ENCODE results near the gene ROS1. TPM values are rescaled to one million over a fixed set of nuclear protein-coding genes. Genes with fewer than 3 reads are reported as not detected.

ROS1 gene
- total and polyA plus RNA-seq, 4 donors, result under 0.01 TPM; not detected in 3

DNA sequence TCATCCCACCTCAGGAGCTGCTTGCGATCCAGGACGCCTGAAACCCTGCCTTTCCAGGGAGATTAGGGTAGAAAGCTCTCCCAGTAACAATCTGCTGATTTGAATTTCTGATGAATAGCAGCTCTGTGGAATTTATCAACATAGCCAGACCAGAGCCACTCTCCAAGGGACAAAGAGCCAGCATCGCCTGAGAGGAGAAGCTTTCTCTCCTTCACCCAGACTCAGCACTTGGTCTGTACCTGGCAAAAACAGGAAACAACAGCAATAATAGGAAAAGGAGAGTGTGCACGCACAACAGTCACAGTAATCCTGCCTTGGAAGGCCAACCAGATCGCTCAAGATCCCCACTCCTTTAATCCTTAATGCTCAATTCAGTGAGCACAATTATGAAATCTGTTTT is 22.3 kb upstream of the ROS1 start:
- peaks cover 0 to 2% (median 0%) of the 10 kb centered on the region in 4 donors for H3K27me3 ChIP-seq (ENCODE audit: control insufficient read depth in 4 of 4, insufficient read depth in 4 of 4, low read length in 3 of 4)
- H3K4me1 ChIP-seq (ENCODE audit: control insufficient read depth in 4 of 4, insufficient read depth in 4 of 4, low read length in 3 of 4), result no peaks in the 10 kb centered on the region
- H3K4me3 ChIP-seq (ENCODE audit: low read depth in 1 of 3, low read length in 3 of 3), result no peak overlapping the region
- no peaks in the 10 kb centered on the region for H3K9me3 ChIP-seq (ENCODE audit: control insufficient read depth in 4 of 4, low read length in 3 of 4)
- H3K9ac ChIP-seq (ENCODE audit: low read depth in 1 of 2, low read length in 2 of 2), result no peak overlapping the region
- 75% methylated on average over 5 of the region's 5 CpGs for WGBS
- no peak overlapping the region for H3K27ac ChIP-seq (ENCODE audit: low read depth in 1 of 2, low read length in 2 of 2)
- no peak for DNase-seq (ENCODE audit: low spot score)
- no peaks in the 10 kb centered on the region for H3K36me3 ChIP-seq (ENCODE audit: control insufficient read depth in 4 of 4, insufficient read depth in 3 of 4, low read depth in 1 of 4, low read length in 3 of 4)
- TF ChIP-seq GABPA (IDR thresholded peaks at IDR 0.05 in 1 of 2, conservative IDR thresholded peaks at IDR 0.05 in 1 of 2) (no peak), RAD21 (IDR thresholded peaks at IDR 0.05) (no peak), SP1 (IDR thresholded peaks at IDR 0.05) (no peak), FOXA2 (IDR thresholded peaks at IDR 0.05) (no peak), HNF4A (conservative IDR thresholded peaks at IDR 0.05) (no peak), EGR1 (IDR thresholded peaks at IDR 0.05; ENCODE audit: low read depth in 2 of 2) (no peak), JUND (IDR thresholded peaks at IDR 0.05) (no peak), NR2F2 (IDR thresholded peaks at IDR 0.05) (no peak)
- TF ChIP-seq, protein P1, sequence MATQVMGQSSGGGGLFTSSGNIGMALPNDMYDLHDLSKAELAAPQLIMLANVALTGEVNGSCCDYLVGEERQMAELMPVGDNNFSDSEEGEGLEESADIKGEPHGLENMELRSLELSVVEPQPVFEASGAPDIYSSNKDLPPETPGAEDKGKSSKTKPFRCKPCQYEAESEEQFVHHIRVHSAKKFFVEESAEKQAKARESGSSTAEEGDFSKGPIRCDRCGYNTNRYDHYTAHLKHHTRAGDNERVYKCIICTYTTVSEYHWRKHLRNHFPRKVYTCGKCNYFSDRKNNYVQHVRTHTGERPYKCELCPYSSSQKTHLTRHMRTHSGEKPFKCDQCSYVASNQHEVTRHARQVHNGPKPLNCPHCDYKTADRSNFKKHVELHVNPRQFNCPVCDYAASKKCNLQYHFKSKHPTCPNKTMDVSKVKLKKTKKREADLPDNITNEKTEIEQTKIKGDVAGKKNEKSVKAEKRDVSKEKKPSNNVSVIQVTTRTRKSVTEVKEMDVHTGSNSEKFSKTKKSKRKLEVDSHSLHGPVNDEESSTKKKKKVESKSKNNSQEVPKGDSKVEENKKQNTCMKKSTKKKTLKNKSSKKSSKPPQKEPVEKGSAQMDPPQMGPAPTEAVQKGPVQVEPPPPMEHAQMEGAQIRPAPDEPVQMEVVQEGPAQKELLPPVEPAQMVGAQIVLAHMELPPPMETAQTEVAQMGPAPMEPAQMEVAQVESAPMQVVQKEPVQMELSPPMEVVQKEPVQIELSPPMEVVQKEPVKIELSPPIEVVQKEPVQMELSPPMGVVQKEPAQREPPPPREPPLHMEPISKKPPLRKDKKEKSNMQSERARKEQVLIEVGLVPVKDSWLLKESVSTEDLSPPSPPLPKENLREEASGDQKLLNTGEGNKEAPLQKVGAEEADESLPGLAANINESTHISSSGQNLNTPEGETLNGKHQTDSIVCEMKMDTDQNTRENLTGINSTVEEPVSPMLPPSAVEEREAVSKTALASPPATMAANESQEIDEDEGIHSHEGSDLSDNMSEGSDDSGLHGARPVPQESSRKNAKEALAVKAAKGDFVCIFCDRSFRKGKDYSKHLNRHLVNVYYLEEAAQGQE (IDR thresholded peaks at IDR 0.05), result no peak
- TF ChIP-seq, protein P2, sequence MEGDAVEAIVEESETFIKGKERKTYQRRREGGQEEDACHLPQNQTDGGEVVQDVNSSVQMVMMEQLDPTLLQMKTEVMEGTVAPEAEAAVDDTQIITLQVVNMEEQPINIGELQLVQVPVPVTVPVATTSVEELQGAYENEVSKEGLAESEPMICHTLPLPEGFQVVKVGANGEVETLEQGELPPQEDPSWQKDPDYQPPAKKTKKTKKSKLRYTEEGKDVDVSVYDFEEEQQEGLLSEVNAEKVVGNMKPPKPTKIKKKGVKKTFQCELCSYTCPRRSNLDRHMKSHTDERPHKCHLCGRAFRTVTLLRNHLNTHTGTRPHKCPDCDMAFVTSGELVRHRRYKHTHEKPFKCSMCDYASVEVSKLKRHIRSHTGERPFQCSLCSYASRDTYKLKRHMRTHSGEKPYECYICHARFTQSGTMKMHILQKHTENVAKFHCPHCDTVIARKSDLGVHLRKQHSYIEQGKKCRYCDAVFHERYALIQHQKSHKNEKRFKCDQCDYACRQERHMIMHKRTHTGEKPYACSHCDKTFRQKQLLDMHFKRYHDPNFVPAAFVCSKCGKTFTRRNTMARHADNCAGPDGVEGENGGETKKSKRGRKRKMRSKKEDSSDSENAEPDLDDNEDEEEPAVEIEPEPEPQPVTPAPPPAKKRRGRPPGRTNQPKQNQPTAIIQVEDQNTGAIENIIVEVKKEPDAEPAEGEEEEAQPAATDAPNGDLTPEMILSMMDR (IDR thresholded peaks at IDR 0.05; ENCODE audit: low read depth, low read length, missing input control), result no peak
- TF ChIP-seq, protein P3, sequence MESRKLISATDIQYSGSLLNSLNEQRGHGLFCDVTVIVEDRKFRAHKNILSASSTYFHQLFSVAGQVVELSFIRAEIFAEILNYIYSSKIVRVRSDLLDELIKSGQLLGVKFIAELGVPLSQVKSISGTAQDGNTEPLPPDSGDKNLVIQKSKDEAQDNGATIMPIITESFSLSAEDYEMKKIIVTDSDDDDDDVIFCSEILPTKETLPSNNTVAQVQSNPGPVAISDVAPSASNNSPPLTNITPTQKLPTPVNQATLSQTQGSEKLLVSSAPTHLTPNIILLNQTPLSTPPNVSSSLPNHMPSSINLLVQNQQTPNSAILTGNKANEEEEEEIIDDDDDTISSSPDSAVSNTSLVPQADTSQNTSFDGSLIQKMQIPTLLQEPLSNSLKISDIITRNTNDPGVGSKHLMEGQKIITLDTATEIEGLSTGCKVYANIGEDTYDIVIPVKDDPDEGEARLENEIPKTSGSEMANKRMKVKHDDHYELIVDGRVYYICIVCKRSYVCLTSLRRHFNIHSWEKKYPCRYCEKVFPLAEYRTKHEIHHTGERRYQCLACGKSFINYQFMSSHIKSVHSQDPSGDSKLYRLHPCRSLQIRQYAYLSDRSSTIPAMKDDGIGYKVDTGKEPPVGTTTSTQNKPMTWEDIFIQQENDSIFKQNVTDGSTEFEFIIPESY (IDR thresholded peaks at IDR 0.05), result no peak

DNA sequence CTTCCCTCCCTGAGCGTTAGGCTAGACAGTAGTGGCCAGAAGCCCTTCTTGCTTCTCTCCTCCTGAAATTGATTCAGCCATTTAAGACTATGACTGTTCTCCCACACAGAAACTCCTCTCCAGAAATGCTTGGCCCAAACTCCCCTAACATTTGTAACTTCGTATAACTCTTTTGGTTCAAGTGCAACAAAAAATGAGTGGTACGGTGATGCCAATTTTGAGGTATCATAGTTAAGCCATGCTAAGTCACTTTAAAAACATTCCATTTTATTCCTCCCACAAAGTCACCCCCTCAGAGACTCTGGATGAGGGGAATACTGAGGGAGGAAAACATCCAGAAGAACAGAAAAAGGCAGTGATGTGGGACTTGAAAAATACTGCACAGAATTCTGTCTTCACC is 21.1 kb upstream of the ROS1 start:
- Histone ChIP-seq H3K36me3 (ENCODE audit: control insufficient read depth in 4 of 4, insufficient read depth in 3 of 4, low read depth in 1 of 4, low read length in 3 of 4) (no peaks in the 10 kb centered on the region), H3K4me3 (ENCODE audit: low read depth in 1 of 3, low read length in 3 of 3) (no peak overlapping the region), H3K4me1 (ENCODE audit: control insufficient read depth in 4 of 4, insufficient read depth in 4 of 4, low read length in 3 of 4) (peaks cover 0 to 7% (median 3%) of the 10 kb centered on the region in 4 donors), H3K9me3 (ENCODE audit: control insufficient read depth in 4 of 4, low read length in 3 of 4) (no peaks in the 10 kb centered on the region), H3K27ac (ENCODE audit: low read depth in 1 of 2, low read length in 2 of 2) (no peak overlapping the region), H3K27me3 (ENCODE audit: control insufficient read depth in 4 of 4, insufficient read depth in 4 of 4, low read length in 3 of 4) (peaks cover 0 to 2% (median 0%) of the 10 kb centered on the region in 4 donors), H3K9ac (ENCODE audit: low read depth in 1 of 2, low read length in 2 of 2) (no peak overlapping the region)
- no peak for DNase-seq (ENCODE audit: low spot score)
- 87% methylated on average over 3 of the region's 3 CpGs for WGBS
- no peak for TF ChIP-seq SP1 (IDR thresholded peaks at IDR 0.05)
- TF ChIP-seq, protein P4, sequence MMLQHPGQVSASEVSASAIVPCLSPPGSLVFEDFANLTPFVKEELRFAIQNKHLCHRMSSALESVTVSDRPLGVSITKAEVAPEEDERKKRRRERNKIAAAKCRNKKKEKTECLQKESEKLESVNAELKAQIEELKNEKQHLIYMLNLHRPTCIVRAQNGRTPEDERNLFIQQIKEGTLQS (IDR thresholded peaks at IDR 0.05), result no peak
- TF ChIP-seq RXRA (IDR thresholded peaks at IDR 0.05), result no peak
- no peak for TF ChIP-seq NR2F2 (IDR thresholded peaks at IDR 0.05)
- TF ChIP-seq, protein P2 (IDR thresholded peaks at IDR 0.05; ENCODE audit: low read depth, low read length, missing input control), result no peak
- no peak for TF ChIP-seq EGR1 (IDR thresholded peaks at IDR 0.05; ENCODE audit: low read depth in 2 of 2)
- TF ChIP-seq, protein P1 (IDR thresholded peaks at IDR 0.05), result no peak
- TF ChIP-seq TAF1 (conservative IDR thresholded peaks at IDR 0.05), result no peak
- no peak for TF ChIP-seq FOXA1 (IDR thresholded peaks at IDR 0.05)
- no peak for TF ChIP-seq HNF4G (IDR thresholded peaks at IDR 0.05)
- no peak for TF ChIP-seq GABPA (IDR thresholded peaks at IDR 0.05 in 1 of 2, conservative IDR thresholded peaks at IDR 0.05 in 1 of 2)
- no peak for TF ChIP-seq YY1 (IDR thresholded peaks at IDR 0.05)
